Testis (tissue), 3 donors: ENCODE data around the gene DCHS1. TPM values are rescaled to one million over a fixed set of nuclear protein-coding genes. Genes with fewer than 3 reads are reported as not detected.

Source experiments
- DNase-seq: peaks from one replicate; pipeline ENCODE4 v3.0.0-alpha.2; 2019
- H3K27ac ChIP-seq, 2 donors: fragments of 200-600 bp; sonication (generic); one replicate each; pipeline ENCODE4 v1.5.1; 2019
- H3K27me3 ChIP-seq: fragments of 200-600 bp; sonication (generic); one replicate; pipeline ENCODE4 v1.5.1; 2019
- H3K36me3 ChIP-seq: fragments of 200-600 bp; sonication (generic); one replicate; pipeline ENCODE4 v1.5.1; 2017; ENCODE audit warnings: low read depth; ENCODE audit errors: missing control alignments
- H3K4me1 ChIP-seq: fragments of 200-600 bp; sonication (generic); one replicate; pipeline ENCODE4 v1.5.1; 2019
- H3K4me3 ChIP-seq, 2 donors: fragments of 200-600 bp; sonication (generic); one replicate each; pipeline ENCODE4 v1.5.1; 2017 to 2019
- H3K9me3 ChIP-seq: fragments of 200-600 bp; sonication (generic); one replicate; pipeline ENCODE4 v1.5.1; 2017
- CTCF ChIP-seq, 3 experiments: fragments of 450-650 bp in 2 of 3; fragments of 200-600 bp in 1 of 3; sonication (generic) in 1 of 3; IDR thresholded peaks; one replicate each; pipeline ENCODE4 v1.5.1; 2016 to 2019; ENCODE audit warnings: antibody characterized with exemption in 3 of 3, mild to moderate bottlenecking in 2 of 3, moderate library complexity in 1 of 3
- POLR2A ChIP-seq: fragments of 450-650 bp; IDR thresholded peaks from one replicate; pipeline ENCODE4 v1.6.1; 2017; ENCODE audit warnings: antibody characterized with exemption, mild to moderate bottlenecking, moderate library complexity
- WGBS, 2 donors: methylation state at CpG; one replicate each; pipeline ENCODE4 v1.1.5; 2018; 5-methylcytosine and 5-hydroxymethylcytosine counted together
- intact Hi-C: fragments of 100-400 bp; cut with DNase I; formaldehyde crosslinking; loops from one replicate; pipeline ENCODE4 v1.15.1; 2023; ENCODE audit warnings: low total_unique reads
- polyA plus RNA-seq: library from polyadenylated mRNA; stranded (reverse); fragments of 350-450 nt; fragmentation: Illumina TruSeq; extraction: RNeasy Lipid Tissue Mini Kit (QIAGEN cat#74804); gene quantifications from one replicate; pipeline ENCODE4 v1.2.3, GENCODE V29; 2014; ENCODE audit warnings: low read depth, low replicate concordance; ENCODE audit not compliant: insufficient read depth
- total RNA-seq, 2 donors: library from RNA; depleted of rRNA; stranded (reverse); fragments of >200 nt; gene quantifications; one replicate each; pipeline ENCODE4 v1.2.3, GENCODE V29; 2016

The DCHS1 gene
- total and polyA plus RNA-seq, 3 donors from 2014 or later = 7.1 to 14.2 (median 8.8) TPM

GRCh38 chr11:6647836-6648235 lies 7.8 kb downstream of the DCHS1 start:
- no peak overlapping the region for H3K4me3 ChIP-seq
- intact Hi-C loops = no loop called here
- no peak for DNase-seq
- H3K9me3 ChIP-seq = no peaks in the 10 kb centered on the region
- H3K27ac ChIP-seq = no peak overlapping the region
- TF ChIP-seq CTCF (IDR thresholded peaks at IDR 0.05) = no peak
- no peak for TF ChIP-seq POLR2A
- no peaks in the 10 kb centered on the region for H3K36me3 ChIP-seq
- H3K27me3 ChIP-seq = no peaks in the 10 kb centered on the region
- 85 to 91% methylated on average over 2 of the region's 2 CpGs for WGBS, 2 donors
- no peaks in the 10 kb centered on the region for H3K4me1 ChIP-seq

GRCh38 chr11:6646918-6647679 lies 8.5 kb downstream of the DCHS1 start:
- H3K27me3 ChIP-seq = no peaks in the 10 kb centered on the region
- no peaks in the 10 kb centered on the region for H3K36me3 ChIP-seq
- no peaks in the 10 kb centered on the region for H3K4me1 ChIP-seq
- WGBS, 2 donors = 66 to 67% methylated on average over 9 of the region's 9 CpGs
- H3K4me3 ChIP-seq = no peak overlapping the region
- intact Hi-C loops = no loop called here
- H3K27ac ChIP-seq = no peak overlapping the region
- DNase-seq = no peak
- no peaks in the 10 kb centered on the region for H3K9me3 ChIP-seq
- TF ChIP-seq POLR2A (no peak), CTCF (IDR thresholded peaks at IDR 0.05) (no peak)

- intact Hi-C loops = no loop called here
- Histone ChIP-seq H3K4me3 (no peak overlapping the region), H3K27me3 (no peaks in the 10 kb centered on the region), H3K4me1 (no peaks in the 10 kb centered on the region), H3K9me3 (no peaks in the 10 kb centered on the region), H3K27ac (no peak overlapping the region), H3K36me3 (no peaks in the 10 kb centered on the region)
- DNase-seq = no peak
- WGBS, 2 donors = 62 to 66% methylated on average over 3 of the region's 3 CpGs
- no peak for TF ChIP-seq POLR2A
- no peak for TF ChIP-seq CTCF (IDR thresholded peaks at IDR 0.05)
These were observed 9.1 kb downstream of the DCHS1 start for GRCh38 chr11:6646576-6646917.

- no peak for DNase-seq
- no peaks in the 10 kb centered on the region for H3K36me3 ChIP-seq
- no peak overlapping the region for H3K4me3 ChIP-seq
- no peaks in the 10 kb centered on the region for H3K27me3 ChIP-seq
- TF ChIP-seq POLR2A (no peak), CTCF (IDR thresholded peaks at IDR 0.05) (no peak)
- H3K9me3 ChIP-seq = no peaks in the 10 kb centered on the region
- no peaks in the 10 kb centered on the region for H3K4me1 ChIP-seq
- intact Hi-C loops = no loop called here
- no peak overlapping the region for H3K27ac ChIP-seq
- WGBS, 2 donors = 43 to 65% methylated on average over 12 of the region's 12 CpGs
These were observed 9.5 kb downstream of the DCHS1 start for GRCh38 chr11:6646071-6646470.

DNA sequence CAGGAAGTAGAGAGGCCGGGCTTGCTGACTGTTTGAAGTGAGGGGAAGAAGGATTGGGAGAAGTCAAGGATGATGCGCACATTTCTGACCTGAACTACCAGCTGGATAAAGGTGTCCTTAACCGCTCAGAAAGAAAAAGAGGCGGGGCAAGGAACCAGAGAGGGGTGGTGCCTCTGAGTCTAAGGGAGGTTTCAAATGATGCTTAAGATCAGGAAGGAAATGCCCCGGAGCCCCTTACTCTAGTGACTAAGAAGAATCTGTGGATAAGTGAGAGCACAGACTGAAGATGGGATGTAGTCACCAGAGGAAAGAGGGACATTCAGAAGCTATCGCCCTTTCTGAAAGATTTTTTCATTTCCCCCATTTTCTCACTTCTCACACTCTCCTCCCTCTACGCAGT lies 12.7 kb downstream of the DCHS1 start:
- intact Hi-C loops = no loop called here
- Histone ChIP-seq H3K36me3 (no peaks in the 10 kb centered on the region), H3K4me3 (no peak overlapping the region), H3K27me3 (no peaks in the 10 kb centered on the region), H3K4me1 (no peaks in the 10 kb centered on the region), H3K9me3 (no peaks in the 10 kb centered on the region), H3K27ac (no peak overlapping the region)
- WGBS, 2 donors = 89 to 94% methylated on average over 7 of the region's 7 CpGs
- TF ChIP-seq POLR2A (no peak), CTCF (IDR thresholded peaks at IDR 0.05) (no peak)
- DNase-seq = no peak
